HepG2 (cell line): ENCODE data around the gene MCRIP2. TPM values are rescaled to one million over a fixed set of nuclear protein-coding genes. Genes with fewer than 3 reads are reported as not detected.

ENCODE experiments used
- ATF7-NPFF ChIP-seq: sonication (generic); formaldehyde crosslinking; IDR thresholded peaks from 2 replicates; pipeline ENCODE4 v1.8.1; 2023; ENCODE audit warnings: mild to moderate bottlenecking, low read depth, missing genetic modification reagents, moderate library complexity
- CBX1 ChIP-seq: IDR thresholded peaks from one replicate; pipeline ENCODE4 v1.6.1; 2016; ENCODE audit warnings: antibody characterized with exemption, low read depth
- CENPBD1 ChIP-seq: sonication (generic); formaldehyde crosslinking; IDR thresholded peaks from 2 replicates; pipeline ENCODE4 v1.8.0; 2022; ENCODE audit warnings: missing genetic modification reagents, low read depth, mild to moderate bottlenecking, borderline replicate concordance
- E2F1 ChIP-seq: sonication (generic); formaldehyde crosslinking; IDR thresholded peaks from 2 replicates; pipeline ENCODE4 v1.5.0; 2020; ENCODE audit warnings: missing genetic modification reagents
- HDAC6 ChIP-seq: fragments of 200-600 bp; sonication (generic); IDR thresholded peaks from 2 replicates; pipeline ENCODE4 v1.7.0; 2017; ENCODE audit warnings: mild to moderate bottlenecking, antibody characterized with exemption, low read length, low read depth
- KLF13 ChIP-seq: sonication (generic); formaldehyde crosslinking; IDR thresholded peaks from 2 replicates; pipeline ENCODE4 v1.4.0; 2020; ENCODE audit warnings: mild to moderate bottlenecking, missing genetic modification reagents
- NFYB ChIP-seq: sonication (generic); formaldehyde crosslinking; IDR thresholded peaks from 2 replicates; pipeline ENCODE4 v1.4.0; 2020; ENCODE audit warnings: missing genetic modification reagents
- NPAS2 ChIP-seq: sonication (generic); formaldehyde crosslinking; IDR thresholded peaks from 2 replicates; pipeline ENCODE4 v1.8.0; 2022; ENCODE audit warnings: mild to moderate bottlenecking, missing genetic modification reagents, borderline replicate concordance
- PLSCR1 ChIP-seq: sonication (generic); formaldehyde crosslinking; IDR thresholded peaks from 2 replicates; pipeline ENCODE4 v1.5.0; 2020; ENCODE audit warnings: missing genetic modification reagents, mild to moderate bottlenecking, borderline replicate concordance
- THAP8 ChIP-seq: sonication (generic); formaldehyde crosslinking; IDR thresholded peaks from 2 replicates; pipeline ENCODE4 v1.5.1; 2020; ENCODE audit warnings: missing genetic modification reagents, mild to moderate bottlenecking, borderline replicate concordance
- THRA ChIP-seq: sonication (generic); formaldehyde crosslinking; IDR thresholded peaks from 2 replicates; pipeline ENCODE4 v1.4.0; 2020; ENCODE audit warnings: missing genetic modification reagents, borderline replicate concordance
- ZNF275 ChIP-seq: sonication (generic); formaldehyde crosslinking; IDR thresholded peaks from 2 replicates; pipeline ENCODE4 v1.8.0; 2022; ENCODE audit warnings: missing genetic modification reagents, mild to moderate bottlenecking, inconsistent platforms, borderline replicate concordance
- ZNF343 ChIP-seq: sonication (generic); formaldehyde crosslinking; IDR thresholded peaks from 2 replicates; pipeline ENCODE4 v1.4.0; 2020; ENCODE audit warnings: mild to moderate bottlenecking, missing genetic modification reagents
- ZNF646 ChIP-seq: sonication (generic); formaldehyde crosslinking; IDR thresholded peaks from 2 replicates; pipeline ENCODE4 v1.9.0; 2021; ENCODE audit warnings: mild to moderate bottlenecking, missing genetic modification reagents
- ZNF747 ChIP-seq: sonication (generic); formaldehyde crosslinking; IDR thresholded peaks from 2 replicates; pipeline ENCODE4 v1.8.1; 2023; ENCODE audit warnings: missing genetic modification reagents, mild to moderate bottlenecking, borderline replicate concordance
- polyA plus RNA-seq, 8 experiments: library from polyadenylated mRNA; depleted of rRNA in 3 of 8; stranded (reverse) in 7 of 8; unstranded in 1 of 8; fragments of >200 nt; fragmentation: Illumina TruSeq in 4 of 8; extraction: Trizol in 4 of 8; gene quantifications; 2 replicates each; pipeline versions ENCODE4 v1.2.1 to v1.2.3, GENCODE V29; 2011 to 2016; ENCODE audit warnings: low read depth in 4 of 8, missing spikeins in 1 of 8, mixed read lengths in 1 of 8; ENCODE audit not compliant: insufficient read depth in 1 of 8
- total RNA-seq, 5 experiments: library from RNA; depleted of rRNA; stranded (reverse); fragments of >200 nt; fragmentation: Illumina TruSeq; extraction: Trizol; gene quantifications; 2 replicates each; pipeline ENCODE4 v1.2.3, GENCODE V29; 2016; ENCODE audit warnings: low read depth in 1 of 5

MCRIP2 gene
- total and polyA plus RNA-seq, 2 of the 13 experiments (the other 11 are each of a cell fraction or from before 2014, with no cell fraction given) = 39.6 to 76.7 TPM

GRCh38 chr16:648781-649589, 7.4 kb downstream of the MCRIP2 start, which contains the start of gene WDR90 (continued):
- TF ChIP-seq ZNF646 (no peak), CBX1 (peak; percentile 80), PLSCR1 (CRISPR knock-in tag) (no peak), CENPBD1 (no peak), HDAC6 (no peak), ZNF343 (CRISPR knock-in tag) (peak; percentile 87; the same call in 1 of the 2 replicates), ZNF275 (CRISPR knock-in tag) (peak; percentile 86; the same call in 1 of the 2 replicates), ATF7-NPFF (CRISPR knock-in tag) (peak; percentile 97), THRA (no peak), NPAS2 (no peak), THAP8 (no peak), KLF13 (0 out of 2 replicates have a peak, but pooled peaks have one; percentile 28), NFYB (CRISPR knock-in tag) (no peak; the same call in 1 of the 2 replicates), E2F1 (CRISPR knock-in tag) (peak; percentile 91), ZNF747 (peak; percentile 93; the same call in 1 of the 2 replicates)
